HAP-1 (cell line): ENCODE data around the gene CSPG4.

Experiments used
- DNase-seq, 2 experiments: peaks; one replicate each; pipeline ENCODE4 v3.0.0-alpha.2; 2016 to 2020; ENCODE audit warnings: low spot score in 2 of 2
- H3K27me3 ChIP-seq: fragments of 250-450 bp; sonication (Bioruptor Pico); 2 replicates; pipeline ENCODE4 v1.5.1; 2020; ENCODE audit warnings: low read depth, mild to moderate bottlenecking, moderate library complexity
- H3K36me3 ChIP-seq: fragments of 250-450 bp; sonication (Bioruptor Pico); replicated peaks from 2 replicates; pipeline ENCODE4 v1.5.1; 2020; ENCODE audit warnings: mild to moderate bottlenecking
- H3K4me1 ChIP-seq: fragments of 250-450 bp; sonication (Bioruptor Pico); 2 replicates; pipeline ENCODE4 v1.5.1; 2020; ENCODE audit warnings: mild to moderate bottlenecking
- H3K4me3 ChIP-seq: fragments of 250-450 bp; sonication (Bioruptor Pico); 2 replicates; pipeline ENCODE4 v1.5.1; 2020; ENCODE audit warnings: mild to moderate bottlenecking, moderate library complexity
- H3K9me3 ChIP-seq: fragments of 250-450 bp; sonication (Bioruptor Pico); 2 replicates; pipeline ENCODE4 v1.5.1; 2020; ENCODE audit warnings: mild to moderate bottlenecking, moderate library complexity
- in situ Hi-C: fragments of 300-500 bp; cut with MboI; formaldehyde crosslinking; loops from 3 replicates; pipeline ENCODE4 v1.14.3; 2020; ENCODE audit warnings: low sequenced_read_pairs, inconsistent platforms, mixed read lengths

CSPG4 gene

DNA sequence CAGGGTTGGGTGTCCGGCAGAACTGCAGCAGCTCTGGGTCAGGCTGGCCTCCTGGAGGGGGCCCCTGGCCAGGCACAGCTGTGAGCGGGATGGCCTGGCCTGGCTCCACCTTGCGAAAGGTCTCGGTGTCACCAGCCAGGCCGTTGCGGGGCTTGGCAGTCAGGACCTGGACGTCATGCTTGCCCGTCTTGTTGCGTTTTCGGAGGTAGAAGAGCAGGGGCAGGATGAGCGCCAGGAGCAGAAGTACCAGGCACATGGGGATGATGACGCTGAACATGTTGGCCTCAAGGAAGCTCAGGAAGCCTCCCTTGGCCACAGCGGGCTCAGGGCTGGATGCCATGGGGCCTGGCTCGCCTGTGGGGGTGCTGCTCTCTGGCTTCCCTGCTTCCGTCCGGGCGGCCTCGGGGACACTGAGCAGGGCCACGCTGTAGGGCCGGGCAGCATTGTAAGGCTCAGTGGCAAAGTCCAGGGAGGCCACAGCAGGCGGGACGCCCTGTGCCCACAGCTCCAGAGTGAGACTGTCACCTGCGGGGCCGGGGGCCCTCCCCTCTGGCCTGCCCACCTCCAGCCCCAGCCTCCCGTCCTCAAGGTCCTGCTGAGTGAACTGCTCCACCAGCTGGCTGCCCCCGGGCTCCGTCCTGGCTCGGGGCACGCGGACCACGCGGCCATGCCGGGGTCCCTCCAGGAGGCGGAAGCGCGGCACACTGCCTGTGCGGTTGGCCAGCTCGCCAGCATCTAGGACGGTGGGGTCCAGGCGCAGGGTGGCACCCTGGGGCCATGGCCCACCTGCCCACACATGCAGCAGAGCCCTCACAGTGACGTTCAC is 36.9 kb downstream of the CSPG4 start:
- in situ Hi-C loops: no loop called here
- Histone ChIP-seq H3K27me3 (no peaks in the 10 kb centered on the region), H3K4me3 (no peak overlapping the region), H3K4me1 (peaks cover 8% of the 10 kb centered on the region), H3K9me3 (no peaks in the 10 kb centered on the region), H3K36me3 (no peaks in the 10 kb centered on the region)
- no peak for DNase-seq

DNA sequence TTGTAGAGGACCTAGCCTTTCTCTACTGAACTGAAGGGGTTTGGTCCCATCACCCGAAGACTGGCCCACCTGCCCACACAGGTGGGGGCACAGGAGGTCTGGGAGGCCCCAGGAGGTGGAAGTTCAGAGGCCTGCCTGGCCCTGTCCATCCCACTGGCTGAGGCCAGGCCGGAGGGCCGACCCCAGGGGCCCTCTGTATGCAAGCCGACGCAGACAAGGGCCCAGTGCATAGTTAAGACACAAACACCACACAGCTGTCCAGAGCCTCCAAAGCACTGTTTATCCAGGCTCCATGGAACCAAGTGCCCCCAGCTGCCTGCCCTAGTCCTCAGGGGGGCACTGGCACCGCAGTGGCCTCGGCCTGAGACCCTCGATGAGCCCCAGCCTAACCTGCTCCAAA is 38.3 kb downstream of the CSPG4 start:
- H3K4me3 ChIP-seq: no peak overlapping the region
- no peak for DNase-seq
- peaks cover 8% of the 10 kb centered on the region for H3K4me1 ChIP-seq
- in situ Hi-C loops: no loop called here
- H3K27me3 ChIP-seq: no peaks in the 10 kb centered on the region
- H3K9me3 ChIP-seq: no peaks in the 10 kb centered on the region
- no peaks in the 10 kb centered on the region for H3K36me3 ChIP-seq

DNA sequence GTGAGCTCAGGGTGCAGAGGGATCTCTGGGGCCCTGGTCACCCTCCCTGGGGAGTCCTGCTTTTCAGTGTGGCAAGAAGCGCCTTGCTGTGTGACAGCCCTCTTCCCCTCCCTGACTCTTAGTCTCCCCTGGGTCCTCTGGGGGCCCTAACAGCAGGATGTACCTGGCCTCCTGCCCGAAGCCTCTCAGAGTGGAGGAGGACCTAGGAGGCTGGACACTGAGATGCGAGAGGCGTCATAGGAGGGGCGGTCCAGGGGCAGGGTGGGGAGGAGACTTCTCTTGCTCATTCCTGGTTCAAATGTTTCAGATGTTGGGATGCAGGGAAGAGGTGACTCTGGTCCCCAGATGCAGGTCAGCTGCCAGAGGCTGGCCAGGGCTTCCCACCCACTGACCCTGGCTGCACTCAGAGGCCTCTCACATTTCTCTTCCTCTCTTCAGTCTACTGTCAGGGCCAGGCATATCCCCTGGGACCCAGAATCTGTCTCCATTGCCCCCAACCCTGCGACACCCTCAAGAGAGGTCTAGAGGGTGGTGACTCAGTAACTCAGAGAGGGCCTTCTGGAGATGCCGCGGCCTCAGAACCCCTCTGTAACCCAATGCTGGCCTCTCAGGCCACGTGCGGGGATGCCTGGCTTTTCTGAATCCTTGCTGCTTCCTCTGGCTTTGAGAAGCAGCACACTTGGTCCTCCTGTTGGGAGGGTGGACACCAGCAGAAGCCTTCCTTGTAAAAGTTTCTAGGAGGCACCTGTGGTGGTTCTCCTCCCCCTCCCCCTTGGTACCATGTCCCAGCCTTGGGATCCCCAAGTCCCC is 39.0 kb downstream of the CSPG4 start:
- Histone ChIP-seq H3K27me3 (no peaks in the 10 kb centered on the region), H3K9me3 (no peaks in the 10 kb centered on the region), H3K4me3 (no peak overlapping the region), H3K36me3 (no peaks in the 10 kb centered on the region), H3K4me1 (peaks cover 8% of the 10 kb centered on the region)
- DNase-seq: no peak
- in situ Hi-C loops: no loop called here

DNA sequence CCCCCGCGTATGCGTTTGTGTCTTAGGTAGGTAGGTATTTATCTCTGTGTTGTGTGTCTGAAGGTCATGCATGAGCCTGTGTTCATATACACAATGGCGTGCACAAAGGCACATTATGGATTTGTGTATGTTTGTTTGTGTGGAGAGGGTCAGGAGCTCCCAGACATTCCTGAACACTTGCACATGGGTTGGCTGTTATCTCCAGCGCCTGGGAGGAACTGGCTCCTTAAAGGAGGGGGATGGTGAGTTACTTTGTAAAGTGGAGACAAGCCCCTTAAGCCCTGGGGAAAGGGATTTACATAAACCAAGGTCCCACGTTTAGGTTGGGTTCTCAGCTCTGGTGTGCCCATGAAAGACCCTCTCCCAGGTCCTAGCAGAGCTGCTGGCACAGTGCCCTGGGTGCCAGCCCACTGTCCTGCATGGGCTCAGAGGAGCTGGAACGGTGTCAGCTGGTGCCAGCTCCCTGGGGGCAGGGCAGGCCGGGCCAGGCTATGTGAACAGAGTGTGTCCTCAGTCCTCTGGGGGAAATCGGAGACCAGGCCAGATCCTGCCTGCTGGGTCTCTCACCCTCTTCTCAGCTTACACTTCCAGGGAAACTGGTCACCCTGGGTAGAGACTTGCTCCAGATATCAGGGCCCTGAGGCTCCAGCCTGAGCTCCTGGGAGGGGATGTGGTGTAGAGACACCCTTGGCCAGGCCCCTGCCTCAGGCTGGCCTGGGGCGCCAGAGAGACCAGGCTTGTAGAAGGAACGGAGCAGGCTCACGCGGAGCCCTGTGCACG is 39.8 kb downstream of the CSPG4 start:
- Histone ChIP-seq H3K9me3 (no peaks in the 10 kb centered on the region), H3K4me3 (no peak overlapping the region), H3K27me3 (no peaks in the 10 kb centered on the region), H3K36me3 (no peaks in the 10 kb centered on the region), H3K4me1 (peaks cover 8% of the 10 kb centered on the region)
- in situ Hi-C loops: no loop called here
- DNase-seq: peak; percentile 58 to 65

DNA sequence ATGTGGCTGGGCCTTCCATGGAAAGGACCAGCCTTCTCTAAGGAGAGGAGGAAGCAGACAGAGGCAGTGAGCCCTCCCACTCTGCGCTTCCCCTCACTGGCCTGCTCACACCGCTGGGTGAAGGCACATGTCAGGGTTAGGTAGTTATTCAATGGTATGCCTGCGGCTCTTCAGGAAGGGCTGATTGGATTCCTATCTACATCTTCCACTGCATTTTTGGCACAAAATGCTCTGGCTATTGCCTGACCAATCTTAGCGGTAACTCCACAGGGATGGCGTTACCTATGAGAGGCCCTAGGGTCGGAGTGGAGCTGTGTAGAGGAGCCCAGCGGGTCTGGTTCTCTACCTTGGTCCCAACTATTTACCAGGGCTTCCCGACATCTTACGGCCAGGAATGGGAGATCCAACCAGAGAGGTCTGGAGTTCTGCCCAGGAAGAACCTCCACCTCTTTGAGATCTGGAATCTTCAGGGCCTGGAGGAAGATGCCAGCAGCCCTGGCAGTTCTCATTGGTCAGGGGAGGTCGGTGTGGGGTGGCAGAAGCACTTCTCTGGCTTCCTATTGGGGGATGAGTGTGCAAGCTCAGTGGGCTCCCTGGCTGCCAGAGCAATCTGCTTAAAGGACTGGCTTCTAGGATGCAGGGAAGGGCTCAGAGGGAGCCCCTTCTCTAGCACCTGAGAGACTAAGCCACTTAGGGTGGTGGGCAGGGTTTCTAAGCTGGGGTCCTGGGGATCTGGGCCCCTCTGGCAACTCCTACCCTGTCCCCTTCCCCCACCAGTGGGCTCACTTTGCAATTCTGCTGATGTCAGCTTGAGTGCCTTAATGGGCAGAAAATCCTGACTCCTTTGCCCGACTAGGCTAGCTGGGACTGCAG is 40.7 kb downstream of the CSPG4 start:
- no peak for DNase-seq
- Histone ChIP-seq H3K4me1 (peaks cover 8% of the 10 kb centered on the region), H3K27me3 (no peaks in the 10 kb centered on the region), H3K4me3 (no peak overlapping the region), H3K9me3 (no peaks in the 10 kb centered on the region), H3K36me3 (no peaks in the 10 kb centered on the region)
- in situ Hi-C loops: no loop called here

DNA sequence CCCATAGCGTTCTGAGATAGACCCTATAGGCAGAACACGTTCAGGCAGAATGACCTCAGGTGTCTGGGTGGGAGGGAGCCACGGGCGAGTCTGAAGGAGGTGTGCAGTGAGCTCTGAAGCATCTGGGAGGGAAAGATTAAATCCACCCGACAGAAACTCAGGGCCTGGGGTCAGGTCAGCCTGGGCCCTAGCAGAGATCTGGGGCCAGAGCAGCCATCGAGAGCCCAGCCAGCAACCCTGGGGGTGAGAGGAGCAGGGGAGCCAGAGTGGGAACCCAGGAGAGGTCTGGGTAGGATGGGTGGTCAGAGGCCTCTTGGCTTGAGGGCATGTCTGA is 42.8 kb downstream of the CSPG4 start:
- no peaks in the 10 kb centered on the region for H3K9me3 ChIP-seq
- no peaks in the 10 kb centered on the region for H3K27me3 ChIP-seq
- in situ Hi-C loops: no loop called here
- no peaks in the 10 kb centered on the region for H3K36me3 ChIP-seq
- H3K4me3 ChIP-seq: no peak overlapping the region
- peaks cover 8% of the 10 kb centered on the region for H3K4me1 ChIP-seq
- DNase-seq: no peak

DNA sequence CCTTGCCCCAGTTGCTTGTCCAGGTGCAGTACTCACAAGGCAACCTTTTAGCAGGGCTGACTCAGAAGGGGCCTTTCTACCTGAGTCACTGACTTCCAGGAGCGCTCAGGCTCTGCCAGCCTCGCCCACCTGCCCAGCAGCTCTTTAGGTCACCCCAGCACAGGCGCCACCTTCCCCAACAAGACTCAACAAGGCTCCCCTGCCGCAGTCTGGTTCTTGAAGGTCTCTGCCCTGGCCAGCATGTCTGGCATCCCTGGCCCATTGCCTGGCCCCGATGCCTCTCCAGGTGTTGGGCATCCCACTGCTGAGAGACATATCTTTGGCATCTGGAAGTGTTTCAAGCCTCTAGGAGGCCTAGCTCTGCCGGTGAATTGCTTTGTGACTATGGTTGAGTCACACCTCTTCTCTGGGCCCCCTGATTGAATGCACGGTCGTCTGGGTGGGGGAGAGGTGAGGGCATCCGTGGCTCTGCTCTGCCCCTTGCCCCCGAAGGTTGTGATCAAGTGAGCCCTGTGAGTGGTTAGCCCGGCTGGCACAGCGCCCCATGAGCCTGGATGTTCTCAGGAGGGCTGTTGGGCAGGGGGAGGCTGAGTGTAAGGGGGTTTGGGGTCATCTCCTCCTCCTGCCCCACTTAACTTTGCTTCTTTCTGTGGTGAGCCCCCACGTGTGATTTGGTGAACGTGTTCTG is 43.3 kb downstream of the CSPG4 start:
- H3K4me3 ChIP-seq: no peak overlapping the region

DNA sequence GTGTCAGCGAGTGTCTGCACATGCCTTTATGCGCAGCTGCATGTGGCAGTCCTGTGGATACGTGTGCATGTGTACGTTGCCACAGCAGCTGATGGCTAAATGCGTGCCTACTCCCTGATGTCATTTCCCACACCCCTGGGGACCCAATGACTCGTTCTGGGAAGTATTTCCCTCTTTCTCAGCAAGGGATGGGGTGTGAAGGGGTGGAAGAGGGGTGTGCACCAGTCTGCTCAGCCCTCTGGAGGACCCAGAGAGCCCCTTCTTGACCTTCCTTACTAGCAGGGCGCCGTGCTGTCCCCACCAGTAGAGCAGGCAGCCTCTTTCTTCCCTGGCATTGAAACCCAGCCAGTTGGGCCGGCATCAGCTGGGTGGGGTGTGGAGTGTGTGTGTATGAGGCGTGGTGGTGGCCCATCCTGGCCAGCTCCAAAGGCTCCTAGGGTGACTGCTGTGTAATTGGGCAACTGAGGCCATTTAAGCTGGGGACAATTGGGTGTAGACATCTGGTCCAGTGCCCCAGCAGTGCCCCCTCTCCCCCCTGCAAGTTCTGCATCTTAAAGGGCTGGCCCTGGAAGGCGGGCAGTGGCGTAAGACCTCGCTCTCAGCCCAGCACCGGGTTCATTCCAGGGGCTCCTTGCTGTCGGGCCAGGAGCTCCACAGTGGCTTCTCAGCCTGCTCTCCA is 45.7 kb downstream of the CSPG4 start:
- Histone ChIP-seq H3K27me3 (no peaks in the 10 kb centered on the region), H3K9me3 (no peaks in the 10 kb centered on the region), H3K4me1 (no peaks in the 10 kb centered on the region), H3K36me3 (no peaks in the 10 kb centered on the region), H3K4me3 (no peak overlapping the region)
- DNase-seq: no peak
- in situ Hi-C loops: no loop called here

More for the DNA sequence above, 43.3 kb downstream of the CSPG4 start:
- H3K27me3 ChIP-seq: no peaks in the 10 kb centered on the region
- H3K4me1 ChIP-seq: peaks cover 8% of the 10 kb centered on the region
- no peak for DNase-seq
- no peaks in the 10 kb centered on the region for H3K36me3 ChIP-seq
- in situ Hi-C loops: no loop called here
- H3K9me3 ChIP-seq: no peaks in the 10 kb centered on the region

DNA sequence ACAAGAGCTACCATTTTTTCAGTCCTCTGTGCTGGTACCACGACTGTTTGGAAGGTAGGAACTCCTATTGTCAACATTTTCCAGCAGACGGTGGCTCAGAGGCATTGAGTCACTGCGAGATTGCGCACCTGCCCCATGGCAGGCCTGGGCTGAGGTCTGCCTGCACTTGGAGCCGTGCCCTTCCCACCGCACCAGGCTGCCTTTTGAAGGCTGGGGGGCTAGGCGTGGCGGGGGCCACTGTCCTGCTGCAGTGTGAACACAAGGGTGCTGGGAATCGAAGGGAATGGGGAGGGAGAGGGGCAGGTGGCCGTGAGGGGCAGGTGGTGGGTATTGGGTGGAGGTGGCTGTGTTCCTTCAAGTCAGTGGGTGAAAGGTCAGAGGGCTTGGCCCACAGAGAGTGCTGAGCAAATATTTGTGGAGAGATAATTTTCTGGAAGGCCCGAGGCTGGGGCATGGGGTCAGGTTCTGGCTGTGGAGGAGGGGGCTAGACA is 48.7 kb downstream of the CSPG4 start:
- in situ Hi-C loops: no loop called here
- Histone ChIP-seq H3K4me1 (no peaks in the 10 kb centered on the region), H3K27me3 (no peaks in the 10 kb centered on the region), H3K9me3 (no peaks in the 10 kb centered on the region), H3K4me3 (no peak overlapping the region), H3K36me3 (peaks cover 7% of the 10 kb centered on the region; the same call in 1 of the 2 replicates)
- no peak for DNase-seq

DNA sequence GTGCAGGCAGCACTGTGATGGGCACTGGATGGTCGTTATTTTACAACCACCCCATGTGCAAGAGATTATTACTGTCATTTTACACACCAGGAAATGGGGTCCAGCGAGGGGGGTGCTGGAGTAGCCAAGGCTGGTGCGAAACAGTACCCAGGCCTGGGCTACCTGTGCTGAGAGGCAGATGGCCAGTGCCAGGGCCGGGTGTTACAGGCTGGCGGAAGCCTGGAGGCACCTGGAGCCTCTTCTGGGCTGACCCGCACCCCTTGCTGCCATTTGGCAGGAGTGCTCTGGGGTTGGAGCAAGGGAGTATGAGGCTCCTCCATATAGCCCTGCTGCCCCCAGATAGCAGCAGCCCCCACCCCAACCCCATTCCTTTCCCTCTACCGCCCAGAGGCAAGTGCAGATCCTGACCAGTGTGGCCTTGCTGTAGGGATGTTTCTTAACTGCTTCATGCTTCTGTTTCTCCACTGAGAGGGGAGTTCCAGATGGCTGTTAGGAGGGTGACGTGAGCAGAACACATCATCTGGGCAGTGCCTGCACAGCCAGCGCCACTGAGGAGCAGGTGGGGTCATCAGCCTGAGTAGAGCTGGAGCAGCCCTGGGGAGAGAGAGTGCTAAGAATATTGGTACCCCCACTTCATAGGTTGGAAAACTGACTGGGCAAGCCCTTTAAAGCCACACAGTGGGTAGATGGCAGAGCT is 49.7 kb downstream of the CSPG4 start:
- no peaks in the 10 kb centered on the region for H3K27me3 ChIP-seq
- in situ Hi-C loops: no loop called here
- no peak overlapping the region for H3K4me3 ChIP-seq
- no peak for DNase-seq
- no peaks in the 10 kb centered on the region for H3K4me1 ChIP-seq
- H3K36me3 ChIP-seq: peaks cover 7% of the 10 kb centered on the region; the same call in 1 of the 2 replicates
- H3K9me3 ChIP-seq: no peaks in the 10 kb centered on the region

DNA sequence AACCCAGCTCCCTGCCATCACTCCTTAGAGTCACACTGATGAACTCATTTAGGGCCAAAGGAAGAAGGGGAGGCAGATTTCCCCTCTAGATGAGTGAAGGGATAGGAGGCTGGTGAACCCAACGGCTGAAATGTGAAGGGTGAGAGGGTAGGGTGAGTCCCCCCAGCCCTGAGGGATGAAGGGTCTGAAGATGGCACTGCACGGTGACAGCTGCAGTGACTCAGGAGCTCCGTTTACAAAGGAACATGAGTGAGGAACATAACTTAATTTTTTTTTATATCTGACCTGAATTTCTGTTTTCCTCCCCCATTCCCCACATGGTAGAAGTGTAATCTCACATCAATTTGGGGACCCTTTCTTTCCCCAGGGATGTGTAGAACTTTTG is 50.9 kb downstream of the CSPG4 start:
- no peaks in the 10 kb centered on the region for H3K4me1 ChIP-seq
- H3K9me3 ChIP-seq: no peaks in the 10 kb centered on the region
- H3K4me3 ChIP-seq: no peak overlapping the region
- peaks cover 13% of the 10 kb centered on the region; the same call in 1 of the 2 replicates for H3K36me3 ChIP-seq
- in situ Hi-C loops: no loop called here
- no peak for DNase-seq
- no peaks in the 10 kb centered on the region for H3K27me3 ChIP-seq
